Middle frontal gyrus (tissue), 1 donor: ENCODE data around the gene SLC39A11.

Source experiments
- DNase-seq: peaks from one replicate; pipeline ENCODE4 v3.0.0-alpha.2; 2015; ENCODE audit warnings: low spot score; ENCODE audit errors: extremely low spot score

Gene SLC39A11

DNA sequence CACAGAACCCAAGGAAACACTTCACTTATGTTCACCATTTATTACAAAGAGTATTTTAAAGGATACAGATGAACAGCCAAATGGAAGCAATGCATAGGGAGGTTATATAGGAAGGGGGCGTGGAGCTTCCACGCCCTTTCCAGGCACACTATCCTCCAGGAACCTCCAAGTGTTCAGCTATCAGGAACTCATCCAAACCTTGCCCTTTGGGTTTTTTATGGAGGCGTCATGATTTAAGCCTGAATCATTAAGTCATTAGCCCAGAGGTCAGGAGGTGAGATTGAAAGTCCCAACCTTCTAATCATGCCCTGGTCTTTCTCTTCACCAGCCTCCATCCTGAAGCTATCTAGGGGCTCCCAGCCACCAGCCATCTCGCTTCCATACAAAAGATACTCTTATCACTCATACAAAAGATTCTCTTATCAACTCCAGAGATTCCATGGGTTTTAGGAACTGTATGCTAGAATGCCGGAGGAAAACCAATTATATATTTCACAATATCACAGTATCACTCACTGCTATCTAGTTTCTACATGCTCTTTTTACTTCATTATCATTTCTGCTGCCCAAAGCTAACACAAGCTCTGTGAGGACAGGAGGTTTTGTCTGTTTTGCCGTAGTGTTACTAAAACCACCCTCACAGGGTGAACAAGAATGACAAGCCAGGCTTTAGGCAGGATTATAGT, 213.4 kb downstream of the SLC39A11 start:
- DNase-seq = no peak

DNA sequence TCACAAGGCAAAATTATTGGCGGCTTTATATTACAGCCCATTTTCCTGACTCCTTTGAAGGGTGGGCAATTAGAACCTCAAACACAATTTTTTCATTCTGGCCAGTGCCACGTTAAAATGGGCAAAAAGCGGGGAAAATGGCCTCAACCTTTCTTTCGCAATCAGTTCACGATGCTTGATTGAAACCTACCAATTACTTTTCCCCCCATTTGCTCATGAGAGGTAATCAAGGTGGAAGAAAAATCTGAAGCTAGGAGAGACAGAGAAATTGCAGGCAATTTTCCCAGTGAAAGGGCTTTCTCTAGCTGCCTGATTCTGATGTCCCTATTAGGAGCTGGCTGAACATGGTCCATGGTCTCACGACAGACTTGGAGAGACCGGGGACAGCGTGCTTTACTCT, 215.1 kb downstream of the SLC39A11 start:
- no peak for DNase-seq

DNA sequence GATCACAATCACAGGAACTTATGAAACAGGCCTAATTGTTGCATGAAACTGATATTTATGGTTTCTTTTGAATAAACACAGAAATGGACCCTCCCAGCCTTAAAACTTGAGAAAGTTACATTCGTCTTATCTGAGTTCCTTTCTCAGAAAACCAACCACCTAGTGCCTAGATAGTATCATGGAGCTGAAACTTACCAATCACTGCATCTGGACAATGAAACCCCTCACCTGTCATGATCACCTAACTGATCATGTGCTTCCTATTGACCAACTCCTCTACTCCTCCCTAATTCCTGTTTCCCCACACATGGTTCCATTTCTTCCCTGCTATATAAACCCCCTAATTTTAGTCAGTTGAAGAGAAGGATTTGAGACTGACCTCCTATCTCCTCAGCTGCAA, 216.1 kb downstream of the SLC39A11 start:
- no peak for DNase-seq

GRCh38 chr17:72875361-72875760, 217.1 kb downstream of the SLC39A11 start:
- no peak for DNase-seq

GRCh38 chr17:72872396-72872795, 220.1 kb downstream of the SLC39A11 start:
- no peak for DNase-seq

- DNase-seq = no peak
Observed at GRCh38 chr17:72870367-72870985, 222.0 kb downstream of the SLC39A11 start.

DNA sequence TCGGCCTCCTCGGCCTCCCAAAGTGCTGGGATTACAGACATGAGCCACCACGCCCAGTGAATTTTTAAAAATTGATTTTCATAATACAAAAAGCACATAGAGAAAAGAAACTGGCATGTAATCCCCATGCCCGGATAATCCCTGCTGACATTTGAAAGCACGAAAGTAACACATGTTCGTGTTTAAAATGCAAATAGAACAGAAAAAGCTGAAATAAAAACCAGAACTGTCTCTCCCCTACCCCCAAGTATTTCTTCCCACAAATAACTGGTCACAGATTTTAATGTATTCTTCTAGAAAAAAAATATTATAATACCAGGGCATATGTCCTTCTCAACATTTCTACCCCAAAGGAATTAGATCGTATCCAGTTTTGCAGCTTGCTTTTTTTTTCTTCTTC, 222.9 kb downstream of the SLC39A11 start:
- DNase-seq = no peak

DNA sequence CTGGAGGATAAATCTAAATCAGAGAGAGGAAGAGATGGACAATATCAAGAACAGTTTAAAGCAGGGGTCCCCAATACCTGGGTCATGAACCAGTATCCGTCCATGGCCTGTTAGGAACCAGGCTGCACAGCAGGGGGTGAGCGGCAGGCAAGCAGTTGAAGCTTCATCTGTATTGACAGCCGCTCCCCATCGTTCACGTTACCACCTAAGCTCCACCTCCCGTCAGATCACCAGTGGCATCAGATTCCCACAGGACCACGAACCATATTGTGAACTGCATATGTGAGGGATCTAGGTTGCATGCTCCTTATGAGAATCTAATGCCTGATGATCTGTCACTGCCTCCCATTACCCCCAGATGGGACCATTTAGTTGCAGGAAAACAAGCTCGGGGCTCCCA, 226.5 kb downstream of the SLC39A11 start:
- no peak for DNase-seq

- DNase-seq = no peak
Observed at GRCh38 chr17:72863526-72864211, 228.8 kb downstream of the SLC39A11 start.

DNA sequence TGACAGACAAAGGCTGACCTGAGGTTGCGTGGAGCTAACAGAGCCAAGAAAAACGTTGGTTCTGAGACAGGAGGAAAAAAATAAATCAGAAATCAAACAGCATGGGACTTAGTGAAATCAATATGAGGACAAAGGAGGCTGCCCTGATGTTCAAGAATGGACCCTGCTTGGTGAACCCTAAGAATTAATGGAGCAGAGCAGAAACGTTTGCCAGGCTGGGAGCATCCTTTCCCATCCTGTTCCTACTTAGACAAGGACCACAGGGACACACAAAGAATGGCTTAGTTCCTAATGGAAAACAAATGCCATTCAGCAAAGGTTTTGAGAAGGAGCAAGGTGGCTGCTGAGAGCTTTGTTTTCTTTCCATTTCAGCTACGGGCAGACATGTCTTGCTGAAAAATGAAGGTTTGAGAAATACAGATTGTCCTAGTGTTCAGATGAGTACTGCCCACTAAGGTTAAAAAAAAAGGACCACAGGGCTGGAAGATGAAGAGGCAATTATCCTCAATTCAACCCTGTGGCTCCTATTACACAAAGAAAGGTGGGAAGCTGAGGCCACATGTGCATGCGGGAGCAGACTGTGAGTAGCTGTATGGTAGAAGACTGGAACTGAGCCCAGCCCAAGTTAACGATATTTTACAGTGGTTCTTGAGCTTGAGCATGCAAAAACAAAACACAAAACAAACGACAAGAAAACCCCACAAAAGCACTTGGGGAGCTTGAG, 230.1 kb downstream of the SLC39A11 start:
- no peak for DNase-seq

GRCh38 chr17:72861811-72862210, 230.7 kb downstream of the SLC39A11 start:
- DNase-seq = no peak

DNA sequence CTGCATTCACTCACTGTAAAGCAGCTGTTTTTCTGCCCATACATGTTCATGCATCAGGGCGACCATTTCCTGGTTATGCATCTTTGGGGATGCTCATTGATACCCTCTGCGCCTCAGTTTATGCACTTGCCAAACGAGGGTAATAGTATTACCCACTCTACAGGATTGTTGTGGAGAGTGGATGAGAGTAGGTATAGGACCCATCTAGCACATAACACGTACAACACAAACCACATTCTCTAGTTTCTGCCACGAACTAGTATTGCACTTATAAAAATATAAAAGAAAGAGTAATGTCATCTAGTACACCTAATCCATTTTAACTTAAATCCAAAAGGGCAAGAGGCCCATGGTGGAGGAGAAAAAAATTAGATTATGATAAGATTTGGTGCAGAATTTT, 231.7 kb downstream of the SLC39A11 start:
- no peak for DNase-seq

GRCh38 chr17:72858826-72859495, 233.5 kb downstream of the SLC39A11 start:
- no peak for DNase-seq

DNA sequence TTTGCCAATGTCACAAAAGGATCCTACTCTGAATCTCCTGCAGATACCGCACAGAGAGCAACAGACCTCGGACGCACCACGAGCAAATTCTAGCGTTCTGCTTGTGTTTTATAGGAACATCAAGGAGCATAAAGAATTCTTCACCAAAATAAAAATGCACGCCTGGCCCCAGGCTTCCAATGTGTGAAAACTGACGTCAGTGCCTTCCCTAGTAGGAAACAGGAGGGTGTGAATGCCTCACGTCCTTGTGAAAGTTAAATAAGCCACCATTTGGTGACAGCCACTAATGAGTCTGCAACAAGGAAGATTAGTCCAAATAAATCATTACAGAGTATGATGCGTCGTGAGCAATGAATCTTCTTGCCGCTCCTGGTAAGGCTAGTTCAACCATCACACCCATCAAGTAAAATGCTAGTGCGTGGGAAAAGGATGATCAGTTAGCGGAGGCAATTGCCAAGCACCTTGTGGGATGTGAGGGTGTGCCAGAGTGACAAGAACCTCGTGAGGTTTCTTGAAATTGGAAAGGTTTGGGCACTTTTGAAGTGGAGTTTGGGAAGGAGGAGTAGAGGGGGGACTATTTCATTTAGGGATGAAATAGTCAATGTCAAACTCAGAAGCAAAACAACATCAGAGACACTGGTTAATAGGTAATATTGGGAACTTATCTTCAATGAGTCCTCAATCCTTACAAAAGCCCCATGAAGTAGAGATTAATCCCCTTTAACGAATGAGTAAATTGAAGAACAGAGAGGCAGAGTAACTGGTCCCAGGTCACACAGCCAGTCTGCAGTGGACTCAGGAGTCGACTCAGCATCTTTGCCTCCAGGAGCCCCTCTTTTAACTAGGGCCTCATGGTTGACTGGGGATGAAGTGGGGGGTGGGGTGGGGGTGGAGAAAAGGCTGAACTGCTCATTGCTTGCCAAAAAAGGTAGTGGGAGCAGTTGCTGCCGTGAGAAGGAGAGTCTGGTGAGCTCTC, 238.8 kb downstream of the SLC39A11 start:
- DNase-seq = no peak

DNA sequence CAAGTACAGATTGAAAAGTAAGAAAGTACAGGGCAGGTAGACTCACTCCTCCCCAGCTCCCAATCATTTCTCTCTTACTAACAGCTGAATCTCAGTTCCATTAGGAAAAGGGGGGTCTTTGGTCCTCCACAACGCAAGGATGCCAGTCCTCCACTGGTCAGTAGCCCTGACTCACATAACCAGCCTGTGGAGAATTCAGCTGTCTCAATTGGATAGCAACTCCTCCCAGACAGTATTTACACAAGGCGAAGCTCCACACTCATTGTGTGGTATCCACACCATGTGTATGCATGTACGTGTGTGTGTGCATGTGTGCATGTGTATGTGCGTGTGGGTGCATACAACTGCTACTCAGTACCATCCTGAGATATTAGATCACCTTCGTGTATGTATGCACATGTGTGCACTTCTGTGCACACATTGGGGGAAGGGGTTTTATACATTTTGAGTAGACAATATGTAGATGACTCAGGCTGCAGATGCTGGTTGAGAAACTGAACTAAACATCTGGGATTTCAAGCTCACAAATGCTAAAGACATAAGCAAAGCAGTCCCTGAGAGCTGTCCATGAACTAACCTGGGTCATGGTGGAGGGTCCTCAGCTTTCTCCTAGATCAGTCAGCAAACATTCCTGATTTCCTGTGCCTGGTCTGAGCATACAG, 240.1 kb downstream of the SLC39A11 start:
- DNase-seq = no peak

GRCh38 chr17:72850410-72851118, 241.9 kb downstream of the SLC39A11 start:
- no peak for DNase-seq

DNA sequence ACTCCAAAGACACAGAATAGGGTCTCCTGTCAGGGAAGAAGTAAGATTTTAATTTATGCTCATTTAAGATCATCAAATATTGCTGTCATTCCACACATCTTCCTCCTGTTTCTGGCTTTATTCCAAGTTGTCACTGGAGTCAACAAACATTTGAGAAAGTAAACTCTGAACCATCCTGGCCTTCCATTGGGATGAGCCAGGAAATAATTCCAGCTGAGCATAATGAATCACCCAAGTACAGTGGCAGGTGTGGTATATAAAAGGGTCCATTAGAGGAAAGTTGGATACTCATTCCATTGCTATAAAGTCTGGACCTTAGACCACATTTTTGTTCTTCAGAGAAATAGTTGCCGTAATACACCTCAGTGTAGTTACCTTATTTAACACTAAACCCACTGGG, 246.1 kb downstream of the SLC39A11 start:
- no peak for DNase-seq

GRCh38 chr17:72843591-72843990, 248.9 kb downstream of the SLC39A11 start:
- no peak for DNase-seq

- DNase-seq = no peak
Observed at GRCh38 chr17:72840019-72840418, 252.5 kb downstream of the SLC39A11 start.
